B cell (primary cell): ENCODE measurements around the gene CD79A. TPM values are rescaled to one million over a fixed set of nuclear protein-coding genes. Genes with fewer than 3 reads are reported as not detected.

ENCODE experiments used
- ATAC-seq: fragments of 200-7000 bp; cut with Tn5 transposase; one replicate; pipeline ENCODE4 v1.10.0; 2021; ENCODE audit warnings: low read depth, mild to moderate bottlenecking, moderate number of reproducible peaks, moderate library complexity
- CTCF ChIA-PET: fragments of 350-600 bp; sonication (Branson Sonifier 250); formaldehyde crosslinking; loops from one replicate; lab custom pipeline; 2021; ENCODE audit warnings: antibody characterized with exemption, inconsistent platforms; lab: Charles Lee
- POLR2A ChIA-PET: fragments of 350-600 bp; sonication (Branson Sonifier 250); formaldehyde crosslinking; loops from one replicate; lab custom pipeline; 2021; ENCODE audit warnings: antibody characterized with exemption; lab: Charles Lee
- DNase-seq: peaks from one replicate; pipeline ENCODE4 v3.0.0; 2013
- H2AFZ ChIP-seq: 2 replicates; pipeline ENCODE4 v1.6.1; 2012; ENCODE audit warnings: mild to moderate bottlenecking, low read depth, low read length; ENCODE audit not compliant: insufficient read depth, poor library complexity, severe bottlenecking
- H3K27ac ChIP-seq, 2 donors: 1 replicate in 1 of 2; 2 replicates in 1 of 2; pipeline ENCODE4 v1.5.1; 2012 to 2013; ENCODE audit warnings: low read length in 2 of 2, mild to moderate bottlenecking in 2 of 2, moderate library complexity in 1 of 2
- H3K27me3 ChIP-seq, 4 experiments: fragments of 200-600 bp in 1 of 4; sonication (generic) in 1 of 4; replicated peaks in 1 of 4; 1 replicate in 2 of 4; 2 replicates in 2 of 4; pipeline versions ENCODE4 v1.6.1 to v1.7.0; 2013 to 2016; ENCODE audit warnings: low read length in 3 of 4, mild to moderate bottlenecking in 2 of 4, mixed read lengths in 1 of 4, moderate library complexity in 1 of 4; ENCODE audit not compliant: insufficient read depth in 4 of 4, control insufficient read depth in 3 of 4; ENCODE audit errors: control extremely low read depth in 1 of 4
- H3K36me3 ChIP-seq, 2 experiments: replicated peaks in 1 of 2; 1 replicate in 1 of 2; 2 replicates in 1 of 2; pipeline versions ENCODE4 v1.6.1 to v1.7.1; 2013; ENCODE audit warnings: low read length in 1 of 2; ENCODE audit not compliant: insufficient read depth in 2 of 2, control insufficient read depth in 1 of 2; ENCODE audit errors: control extremely low read depth in 1 of 2, extremely low read depth in 1 of 2
- H3K4me1 ChIP-seq, 2 donors: fragments of 200-600 bp in 1 of 2; sonication (generic) in 1 of 2; 1 replicate in 1 of 2; 2 replicates in 1 of 2; pipeline versions ENCODE4 v1.5.1 to v1.6.1; 2013 to 2017; ENCODE audit warnings: low read length in 2 of 2; ENCODE audit not compliant: control insufficient read depth in 2 of 2, insufficient read depth in 2 of 2
- H3K4me2 ChIP-seq: replicated peaks from 2 replicates; pipeline ENCODE3; 2012; ENCODE audit warnings: mild to moderate bottlenecking, low read depth, low read length; ENCODE audit not compliant: poor library complexity, severe bottlenecking
- H3K4me3 ChIP-seq, 5 experiments: fragments of 200-600 bp in 1 of 5; sonication (generic) in 1 of 5; 1 replicate in 3 of 5; 2 replicates in 2 of 5; pipeline versions ENCODE4 v1.5.1 to v1.7.0; 2011 to 2016; ENCODE audit warnings: low read length in 4 of 5, mild to moderate bottlenecking in 4 of 5, low read depth in 2 of 5, control low read depth in 1 of 5, moderate library complexity in 1 of 5; ENCODE audit not compliant: insufficient read depth in 1 of 5; ENCODE audit errors: control extremely low read depth in 1 of 5, extremely low read depth in 1 of 5
- H3K79me2 ChIP-seq: fragments of 200-600 bp; sonication (generic); one replicate; pipeline ENCODE4 v1.6.0; 2016; ENCODE audit warnings: low read length; ENCODE audit not compliant: control insufficient read depth, insufficient read depth
- H3K9ac ChIP-seq: fragments of 200-600 bp; sonication (generic); 2 replicates; pipeline ENCODE4 v1.6.1; 2017; ENCODE audit warnings: mild to moderate bottlenecking, low read length, moderate library complexity
- H3K9me3 ChIP-seq, 3 donors: one replicate each; pipeline versions ENCODE4 v1.6.1 to v1.7.1; 2013; ENCODE audit warnings: low read length in 2 of 3; ENCODE audit not compliant: control insufficient read depth in 2 of 3, insufficient read depth in 1 of 3; ENCODE audit errors: control extremely low read depth in 1 of 3
- H4K20me1 ChIP-seq: 2 replicates; pipeline ENCODE4 v1.6.0; 2012; ENCODE audit warnings: mild to moderate bottlenecking, low read length; ENCODE audit not compliant: insufficient read depth, control insufficient read depth, poor library complexity, severe bottlenecking
- H3K27ac Mint-ChIP-seq: one replicate; pipeline ENCODE4 v1.8.0; 2021; ENCODE audit warnings: mixed read lengths
- H3K27me3 Mint-ChIP-seq: one replicate; pipeline ENCODE4 v1.8.0; 2021; ENCODE audit warnings: mixed read lengths
- H3K4me1 Mint-ChIP-seq: one replicate; pipeline ENCODE4 v1.8.0; 2021; ENCODE audit warnings: mixed read lengths
- H3K4me3 Mint-ChIP-seq: one replicate; pipeline ENCODE4 v1.8.0; 2021; ENCODE audit warnings: mixed read lengths
- H3K9me3 Mint-ChIP-seq: one replicate; pipeline ENCODE4 v1.8.0; 2022; ENCODE audit warnings: mixed read lengths; ENCODE audit not compliant: insufficient read depth
- CTCF ChIP-seq: fragments of 200-600 bp; IDR thresholded peaks from one replicate; pipeline ENCODE4 v1.8.0; 2022; ENCODE audit warnings: antibody characterized with exemption, mild to moderate bottlenecking
- EZH2 ChIP-seq: IDR thresholded peaks from 2 replicates; pipeline ENCODE4 v1.6.1; 2012; ENCODE audit warnings: borderline replicate concordance, low read depth, mild to moderate bottlenecking, moderate library complexity, low read length; ENCODE audit not compliant: insufficient read depth, poor library complexity, severe bottlenecking
- WGBS: methylation state at CpG from one replicate; pipeline ENCODE4 v1.1.5; 2013; ENCODE audit warnings: missing lambda C conversion rate; ENCODE audit not compliant: insufficient coverage; 5-methylcytosine and 5-hydroxymethylcytosine counted together
- intact Hi-C: fragments of 100-400 bp; cut with micrococcal nuclease; formaldehyde crosslinking; loops from one replicate; pipeline ENCODE4 v1.10.0; 2022
- polyA plus RNA-seq: library from polyadenylated mRNA; depleted of rRNA; stranded (reverse); fragments of >200 nt; gene quantifications from 2 replicates; pipeline ENCODE4 v1.2.3, GENCODE V29; 2012
- total RNA-seq, 2 donors: library from RNA; stranded (reverse); fragments of 120-200 nt in 1 of 2; gene quantifications; 1 replicate in 1 of 2; 2 replicates in 1 of 2; pipeline versions ENCODE4 v1.2.3 to v1.2.4, GENCODE V29; 2013 to 2022

The CD79A gene
- total and polyA plus RNA-seq, 2 donors (not counting 1 experiment from before 2014, with no cell fraction given): 1,280 to 1,471 TPM

- no peak for DNase-seq
- Histone ChIP-seq H3K4me2 (no peak overlapping the region), H3K79me2 (peaks cover 11% of the 10 kb centered on the region), H3K4me1 (no peaks in the 10 kb centered on the region), H3K9ac (no peak overlapping the region), H3K27ac (no peak overlapping the region), H3K36me3 (peaks cover 10 to 87% of the 10 kb centered on the region in 2 experiments), H3K9me3 (no peaks in the 10 kb centered on the region), H2AFZ (no peak overlapping the region), H3K27me3 (no peaks in the 10 kb centered on the region), H3K4me3 (no peak overlapping the region), H4K20me1 (peaks cover 95% of the 10 kb centered on the region)
- WGBS: 98% methylated on average over 20 of the region's 21 CpGs
- Mint-ChIP-seq H3K27ac (no peak overlapping the region), H3K4me3 (no peak overlapping the region), H3K27me3 (no peaks in the 10 kb centered on the region), H3K9me3 (no peaks in the 10 kb centered on the region), H3K4me1 (peaks cover 1% of the 10 kb centered on the region)
- POLR2A ChIA-PET: interaction anchor here (0.5 to 1.1 kb wide), 2 partner anchors 10 to 16 kb away, joined by 5 to 7 read pairs; no protein-coding TSS in a partner anchor
- CTCF ChIA-PET: interaction anchor here (0.7 to 1.6 kb wide), 6 partner anchors 15 to 148 kb away, joined by 3 to 7 read pairs (median 3); no protein-coding TSS in a partner anchor
- intact Hi-C loops: no loop called here
- no peak for ATAC-seq
- TF ChIP-seq CTCF (no peak), EZH2 (no peak)
Observed at GRCh38 chr19:41901707-41902360, 24.8 kb downstream of the CD79A start.

GRCh38 chr19:41902594-41902993 is 25.5 kb downstream of the CD79A start:
- peaks cover 1% of the 10 kb centered on the region for H3K4me1 Mint-ChIP-seq
- no peak overlapping the region for H3K4me3 Mint-ChIP-seq
- no peaks in the 10 kb centered on the region for H3K9me3 Mint-ChIP-seq
- no peaks in the 10 kb centered on the region for H3K27me3 Mint-ChIP-seq
- 98% methylated on average over 17 of the region's 17 CpGs for WGBS
- POLR2A ChIA-PET: no interaction called here
- H4K20me1 ChIP-seq: peaks cover 95% of the 10 kb centered on the region
- CTCF ChIA-PET: interaction anchor here (1.1 to 1.6 kb wide), 4 partner anchors 13 to 149 kb away, joined by 3 to 7 read pairs (median 3); no protein-coding TSS in a partner anchor
- no peaks in the 10 kb centered on the region for H3K9me3 ChIP-seq
- no peak overlapping the region for H3K4me2 ChIP-seq
- DNase-seq: no peak
- no peak overlapping the region for H3K9ac ChIP-seq
- no peak overlapping the region for H2AFZ ChIP-seq
- H3K4me1 ChIP-seq: no peaks in the 10 kb centered on the region
- no peak for ATAC-seq
- peaks cover 10 to 89% of the 10 kb centered on the region in 2 experiments for H3K36me3 ChIP-seq
- TF ChIP-seq CTCF (no peak), EZH2 (no peak)
- peaks cover 11% of the 10 kb centered on the region for H3K79me2 ChIP-seq
- H3K27me3 ChIP-seq: no peaks in the 10 kb centered on the region
- no peak overlapping the region for H3K4me3 ChIP-seq
- H3K27ac Mint-ChIP-seq: no peak overlapping the region
- intact Hi-C loops: no loop called here
- H3K27ac ChIP-seq: no peak overlapping the region
